Astrocyte (in vitro differentiated cells and primary cell): ENCODE data around the gene POLR2F. TPM values are rescaled to one million over a fixed set of nuclear protein-coding genes. Genes with fewer than 3 reads are reported as not detected.
"Not testable (repeated sequence)": the region's sequence is repeated elsewhere in the genome, so short reads cannot be mapped to it uniquely, and the experiment has no call there.

Experiments used
- DNase-seq: peaks from one replicate; pipeline ENCODE4 v3.0.0-alpha.2; 2010; ENCODE audit warnings: low read depth
- FAIRE-seq: peaks from 2 replicates; lab custom pipeline; 2011; peaks lifted over from hg19 to GRCh38; lab: Jason Lieb, UNC
- H2AFZ ChIP-seq: 2 replicates; pipeline ENCODE4 v1.6.0; 2012; ENCODE audit warnings: low read depth, low read length, inconsistent platforms
- H3K27ac ChIP-seq: 2 replicates; pipeline ENCODE4 v1.5.1; 2011; ENCODE audit warnings: low read depth, low read length, inconsistent platforms
- H3K27me3 ChIP-seq: 2 replicates; pipeline ENCODE4 v1.6.0; 2011; ENCODE audit warnings: low read length, inconsistent platforms; ENCODE audit not compliant: insufficient read depth
- H3K36me3 ChIP-seq: 2 replicates; pipeline ENCODE4 v1.5.1; 2011; ENCODE audit warnings: low read length, inconsistent platforms; ENCODE audit not compliant: insufficient read depth
- H3K4me1 ChIP-seq: 2 replicates; pipeline ENCODE4 v1.5.1; 2011; ENCODE audit warnings: low read length, inconsistent platforms; ENCODE audit not compliant: insufficient read depth
- H3K4me2 ChIP-seq: 2 replicates; pipeline ENCODE4 v1.6.0; 2012; ENCODE audit warnings: low read length, inconsistent platforms
- H3K4me3 ChIP-seq: 2 replicates; pipeline ENCODE4 v1.5.1; 2011; ENCODE audit warnings: low read depth, mild to moderate bottlenecking, low read length, inconsistent platforms; ENCODE audit not compliant: insufficient read depth
- H3K79me2 ChIP-seq: 2 replicates; pipeline ENCODE4 v1.6.0; 2012; ENCODE audit warnings: mild to moderate bottlenecking, low read length, inconsistent platforms; ENCODE audit not compliant: insufficient read depth
- H3K9ac ChIP-seq: 2 replicates; pipeline ENCODE4 v1.6.0; 2012; ENCODE audit warnings: mild to moderate bottlenecking, low read length, inconsistent platforms
- H3K9me3 ChIP-seq: 2 replicates; pipeline ENCODE4 v1.5.1; 2012; ENCODE audit warnings: low read depth, mild to moderate bottlenecking, low read length, inconsistent platforms; ENCODE audit not compliant: insufficient read depth
- H4K20me1 ChIP-seq: 2 replicates; pipeline ENCODE4 v1.6.0; 2012; ENCODE audit warnings: low read length, inconsistent platforms; ENCODE audit not compliant: insufficient read depth
- H3K27ac Mint-ChIP-seq: one replicate; pipeline ENCODE4 v1.8.0; 2021; ENCODE audit warnings: mild to moderate bottlenecking, mixed read lengths; ENCODE audit not compliant: unreplicated experiment
- H3K27me3 Mint-ChIP-seq: one replicate; pipeline ENCODE4 v1.8.0; 2021; ENCODE audit warnings: low read depth, mixed read lengths; ENCODE audit not compliant: unreplicated experiment
- H3K36me3 Mint-ChIP-seq: one replicate; pipeline ENCODE4 v1.8.0; 2021; ENCODE audit warnings: low read depth, mixed read lengths; ENCODE audit not compliant: unreplicated experiment
- H3K4me1 Mint-ChIP-seq: one replicate; pipeline ENCODE4 v1.8.0; 2021; ENCODE audit warnings: low read depth, mixed read lengths; ENCODE audit not compliant: unreplicated experiment
- H3K4me3 Mint-ChIP-seq: one replicate; pipeline ENCODE4 v1.8.0; 2021; ENCODE audit warnings: mild to moderate bottlenecking, moderate library complexity, mixed read lengths; ENCODE audit not compliant: unreplicated experiment
- H3K9me3 Mint-ChIP-seq: one replicate; pipeline ENCODE4 v1.8.0; 2021; ENCODE audit warnings: mild to moderate bottlenecking, mixed read lengths; ENCODE audit not compliant: unreplicated experiment
- CTCF ChIP-seq: IDR thresholded peaks from 2 replicates; pipeline ENCODE4 v1.5.1; 2011; ENCODE audit warnings: low read depth, mild to moderate bottlenecking, inconsistent platforms, low read length, moderate library complexity; ENCODE audit not compliant: insufficient read depth
- EZH2 ChIP-seq: IDR thresholded peaks from 2 replicates; pipeline ENCODE4 v1.6.1; 2012; ENCODE audit warnings: mild to moderate bottlenecking, low read length, inconsistent platforms; ENCODE audit not compliant: insufficient read depth
- total RNA-seq: library from RNA; stranded (reverse); gene quantifications from 2 replicates; pipeline ENCODE4 v1.2.1, GENCODE V29; 2021

The POLR2F gene
- total RNA-seq, 1 donor from 2014 or later, result 149 TPM

GRCh38 chr22:37943825-37944198 lies 9.7 kb upstream of the POLR2F start:
- H3K27ac Mint-ChIP-seq, result no peak overlapping the region
- H3K9me3 Mint-ChIP-seq, result no peaks in the 10 kb centered on the region
- DNase-seq (no peak), FAIRE-seq (no peak)
- Histone ChIP-seq H3K9me3 (no peaks in the 10 kb centered on the region), H3K27ac (no peak overlapping the region), H3K4me1 (no peaks in the 10 kb centered on the region), H3K79me2 (no peaks in the 10 kb centered on the region), H3K4me3 (no peak overlapping the region), H3K4me2 (no peak overlapping the region), H3K27me3 (no peaks in the 10 kb centered on the region), H3K36me3 (peaks cover 32% of the 10 kb centered on the region), H2AFZ (no peak overlapping the region), H3K9ac (no peak overlapping the region), H4K20me1 (peaks cover 19% of the 10 kb centered on the region)
- no peak overlapping the region for H3K4me3 Mint-ChIP-seq
- peaks cover 19% of the 10 kb centered on the region for H3K36me3 Mint-ChIP-seq
- H3K4me1 Mint-ChIP-seq, result no peaks in the 10 kb centered on the region
- H3K27me3 Mint-ChIP-seq, result no peaks in the 10 kb centered on the region
- TF ChIP-seq CTCF (no peak), EZH2 (no peak)

GRCh38 chr22:37944423-37944822 lies 9.1 kb upstream of the POLR2F start:
- FAIRE-seq, H3K9me3 Mint-ChIP-seq, H3K27ac Mint-ChIP-seq: not testable (repeated sequence)

GRCh38 chr22:37947142-37947795 lies 6.2 kb upstream of the POLR2F start:
- H3K4me2 ChIP-seq, H3K36me3 Mint-ChIP-seq, H3K27me3 Mint-ChIP-seq: not testable (repeated sequence)

More at GRCh38 chr22:37944423-37944822, 9.1 kb upstream of the POLR2F start:
- H2AFZ ChIP-seq, DNase-seq, H3K4me3 Mint-ChIP-seq, H3K27me3 Mint-ChIP-seq, H3K4me2 ChIP-seq, H3K4me1 ChIP-seq, H3K79me2 ChIP-seq, H3K27ac ChIP-seq, H3K27me3 ChIP-seq, H3K4me1 Mint-ChIP-seq, H3K9me3 ChIP-seq, H3K4me3 ChIP-seq, H3K9ac ChIP-seq: not testable (repeated sequence)
- Histone ChIP-seq H3K36me3 (peaks cover 28% of the 10 kb centered on the region), H4K20me1 (peaks cover 19% of the 10 kb centered on the region)
- H3K36me3 Mint-ChIP-seq, result peaks cover 19% of the 10 kb centered on the region

More at GRCh38 chr22:37947142-37947795, 6.2 kb upstream of the POLR2F start:
- not testable (repeated sequence) for DNase-seq, H3K4me3 ChIP-seq, H3K4me1 ChIP-seq, H3K9me3 Mint-ChIP-seq, H3K27ac Mint-ChIP-seq, H4K20me1 ChIP-seq, H3K79me2 ChIP-seq, H3K9me3 ChIP-seq, H3K4me1 Mint-ChIP-seq, FAIRE-seq, H3K27me3 ChIP-seq, H3K27ac ChIP-seq, H2AFZ ChIP-seq, H3K4me3 Mint-ChIP-seq, H3K9ac ChIP-seq
- peaks cover 11% of the 10 kb centered on the region for H3K36me3 ChIP-seq
